OCI-LY7 (cell line): ENCODE measurements around the gene GADD45A. TPM values are rescaled to one million over a fixed set of nuclear protein-coding genes. Genes with fewer than 3 reads are reported as not detected.

Experiments used
- BruUV-seq: library from RNA; stranded (reverse); fragments of 400-500 nt; replicated peaks from 2 replicates; lab custom pipeline; 2021; lab: Mats Ljungman, UMichigan
- CTCF ChIA-PET: fragments of 300-600 bp; sonication (Branson Sonifier 250); formaldehyde crosslinking; loops from one replicate; lab custom pipeline; 2022; ENCODE audit warnings: antibody characterized with exemption; ENCODE audit not compliant: unreplicated experiment; lab: Charles Lee
- POLR2A ChIA-PET: fragments of 300-600 bp; sonication (Branson Sonifier 250); formaldehyde crosslinking; loops from one replicate; lab custom pipeline; 2022; ENCODE audit warnings: antibody characterized with exemption; lab: Charles Lee
- DNase-seq: peaks from one replicate; pipeline ENCODE4 v3.0.0-alpha.2; 2015; ENCODE audit warnings: low spot score
- H2AFZ ChIP-seq: fragments of 200-600 bp; sonication (generic), shearing (Covaris generic); 2 replicates; pipeline ENCODE4 v1.6.1; 2014; ENCODE audit warnings: mild to moderate bottlenecking, antibody characterized with exemption, low read length, moderate library complexity
- H3K27ac ChIP-seq: fragments of 200-600 bp; sonication (generic); 2 replicates; pipeline ENCODE4 v1.5.1; 2014; ENCODE audit warnings: mixed run types, low read depth, mild to moderate bottlenecking, moderate library complexity, low read length, inconsistent platforms; ENCODE audit not compliant: poor library complexity, severe bottlenecking
- H3K36me3 ChIP-seq: fragments of 200-600 bp; sonication (generic); 2 replicates; pipeline ENCODE4 v1.6.1; 2014; ENCODE audit warnings: mild to moderate bottlenecking, antibody characterized with exemption, low read length, moderate library complexity, mixed read lengths; ENCODE audit not compliant: insufficient read depth
- H3K4me1 ChIP-seq: fragments of 200-600 bp; sonication (generic); 2 replicates; pipeline ENCODE4 v1.5.1; 2014; ENCODE audit warnings: mild to moderate bottlenecking, low read length; ENCODE audit not compliant: insufficient read depth, poor library complexity, severe bottlenecking
- H3K4me2 ChIP-seq: fragments of 200-600 bp; sonication (generic); 2 replicates; pipeline ENCODE4 v1.6.1; 2014; ENCODE audit warnings: mild to moderate bottlenecking, low read length
- H3K4me3 ChIP-seq: fragments of 200-600 bp; sonication (generic); 2 replicates; pipeline ENCODE4 v1.5.1; 2014; ENCODE audit warnings: mild to moderate bottlenecking, low read depth, low read length; ENCODE audit not compliant: poor library complexity, severe bottlenecking
- H3K79me2 ChIP-seq: fragments of 200-600 bp; sonication (generic); 2 replicates; pipeline ENCODE4 v1.6.1; 2016; ENCODE audit warnings: low read depth, mild to moderate bottlenecking, low read length, moderate library complexity, mixed read lengths; ENCODE audit not compliant: insufficient read depth
- H3K9me2 ChIP-seq: fragments of 200-600 bp; sonication (generic); 2 replicates; pipeline ENCODE4 v1.6.1; 2016; ENCODE audit warnings: mild to moderate bottlenecking, low read length, mixed read lengths; ENCODE audit not compliant: insufficient read depth
- H3K9me3 ChIP-seq: fragments of 200-600 bp; sonication (generic); 2 replicates; pipeline ENCODE4 v1.6.1; 2014; ENCODE audit warnings: mild to moderate bottlenecking, mixed run types, low read length, mixed read lengths
- H4K20me1 ChIP-seq: fragments of 200-600 bp; sonication (generic); 2 replicates; pipeline ENCODE4 v1.6.1; 2014; ENCODE audit warnings: mild to moderate bottlenecking, antibody characterized with exemption, low read length, moderate library complexity, mixed read lengths; ENCODE audit not compliant: insufficient read depth
- EZH2phosphoT487 ChIP-seq: fragments of 200-600 bp; sonication (generic); IDR thresholded peaks from 2 replicates; pipeline ENCODE4 v1.6.1; 2018; ENCODE audit warnings: low read depth, borderline replicate concordance, mild to moderate bottlenecking, mixed run types, antibody characterized with exemption, low read length, moderate library complexity, mixed read lengths
- intact Hi-C: fragments of 100-400 bp; cut with micrococcal nuclease; formaldehyde crosslinking; loops from one replicate; pipeline ENCODE4 v1.10.0; 2022; ENCODE audit not compliant: unreplicated experiment
- total RNA-seq, 2 experiments: library from RNA; depleted of rRNA in 1 of 2; stranded (reverse); fragments of >200 nt in 1 of 2; shearing (Covaris generic) in 1 of 2; gene quantifications; 2 replicates each; pipeline ENCODE4 v1.2.3, GENCODE V29; 2014 to 2022
- TF ChIP-seq, protein P1 (sequence below): fragments of 200-600 bp; sonication (generic); conservative IDR thresholded peaks from 2 replicates; pipeline ENCODE4 v1.5.1; 2014; ENCODE audit warnings: mild to moderate bottlenecking, antibody characterized with exemption, low read length, moderate library complexity, mixed read lengths

GADD45A gene
- total RNA-seq, 2 experiments from 2014 or later: 46.8 to 48.6 TPM

DNA sequence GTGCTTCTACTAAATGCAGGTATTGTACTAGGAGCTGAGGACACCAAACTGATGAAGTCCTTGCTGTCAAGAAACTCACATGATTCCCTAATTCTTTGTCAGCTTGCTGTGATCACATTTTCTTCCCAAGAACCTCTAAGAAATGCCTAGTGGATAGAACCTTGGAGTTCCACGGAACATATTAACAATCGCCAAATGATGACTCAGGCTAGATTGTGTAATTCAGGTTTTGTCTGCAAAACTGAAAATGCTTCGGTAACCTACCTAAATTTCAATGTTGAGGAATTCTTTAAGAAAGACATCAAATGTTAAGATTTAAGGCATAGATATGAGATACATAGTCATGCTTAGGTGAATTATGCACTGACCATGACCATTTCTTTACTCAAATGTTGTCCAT lies 1.7 kb upstream of the GADD45A start:
- no TSS peak for BruUV-seq
- ChIA-PET POLR2A (interaction anchor here (0.6 to 7.7 kb wide), 9 partner anchors 8 to 314 kb away, joined by 3 to 123 read pairs (median 18); no protein-coding TSS in a partner anchor), CTCF (interaction anchor here (0.6 to 1.9 kb wide), 3 partner anchors 9 to 82 kb away, joined by 3 to 10 read pairs (median 3); no protein-coding TSS in a partner anchor)
- Histone ChIP-seq H3K27ac (no peak overlapping the region), H3K4me2 (no peak overlapping the region), H2AFZ (peak overlapping the region; percentile 65; the same call in 1 of the 2 replicates), H4K20me1 (peaks cover 19% of the 10 kb centered on the region), H3K4me3 (no peak overlapping the region), H3K4me1 (peaks cover 31% of the 10 kb centered on the region), H3K36me3 (peaks cover 30% of the 10 kb centered on the region), H3K79me2 (peaks cover 31% of the 10 kb centered on the region), H3K9me2 (no peaks in the 10 kb centered on the region), H3K9me3 (no peaks in the 10 kb centered on the region)
- intact Hi-C loops: loop anchor here (10.0 kb wide), 2 partner anchors 481 to 759 kb away; partner anchors contain the start of genes DNAI4 and MIER1
- TF ChIP-seq, protein P1, sequence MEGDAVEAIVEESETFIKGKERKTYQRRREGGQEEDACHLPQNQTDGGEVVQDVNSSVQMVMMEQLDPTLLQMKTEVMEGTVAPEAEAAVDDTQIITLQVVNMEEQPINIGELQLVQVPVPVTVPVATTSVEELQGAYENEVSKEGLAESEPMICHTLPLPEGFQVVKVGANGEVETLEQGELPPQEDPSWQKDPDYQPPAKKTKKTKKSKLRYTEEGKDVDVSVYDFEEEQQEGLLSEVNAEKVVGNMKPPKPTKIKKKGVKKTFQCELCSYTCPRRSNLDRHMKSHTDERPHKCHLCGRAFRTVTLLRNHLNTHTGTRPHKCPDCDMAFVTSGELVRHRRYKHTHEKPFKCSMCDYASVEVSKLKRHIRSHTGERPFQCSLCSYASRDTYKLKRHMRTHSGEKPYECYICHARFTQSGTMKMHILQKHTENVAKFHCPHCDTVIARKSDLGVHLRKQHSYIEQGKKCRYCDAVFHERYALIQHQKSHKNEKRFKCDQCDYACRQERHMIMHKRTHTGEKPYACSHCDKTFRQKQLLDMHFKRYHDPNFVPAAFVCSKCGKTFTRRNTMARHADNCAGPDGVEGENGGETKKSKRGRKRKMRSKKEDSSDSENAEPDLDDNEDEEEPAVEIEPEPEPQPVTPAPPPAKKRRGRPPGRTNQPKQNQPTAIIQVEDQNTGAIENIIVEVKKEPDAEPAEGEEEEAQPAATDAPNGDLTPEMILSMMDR: no peak
- TF ChIP-seq EZH2phosphoT487: no peak
- no peak for DNase-seq

GRCh38 chr1:67683766-67684525 lies 1.1 kb upstream of the GADD45A start:
- ChIA-PET CTCF (interaction anchor here (0.6 to 1.9 kb wide), 5 partner anchors 8 to 252 kb away, joined by 3 to 10 read pairs (median 3); no protein-coding TSS in a partner anchor), POLR2A (interaction anchor here (0.9 to 7.7 kb wide), 16 partner anchors 9 to 257 kb away, joined by 3 to 123 read pairs (median 10); no protein-coding TSS in a partner anchor)
- peaks cover 38% of the 10 kb centered on the region for H3K4me1 ChIP-seq
- H2AFZ ChIP-seq: peak overlapping the region; percentile 65; the same call in 1 of the 2 replicates
- no TSS peak for BruUV-seq
- peak overlapping the region; percentile 43 for H3K4me3 ChIP-seq
- intact Hi-C loops: loop anchor here (10.0 kb wide), 2 partner anchors 481 to 759 kb away; partner anchors contain the start of genes DNAI4 and MIER1
- peaks cover 32% of the 10 kb centered on the region for H3K79me2 ChIP-seq
- H3K27ac ChIP-seq: peak overlapping the region; percentile 10
- no peak for DNase-seq
- no peaks in the 10 kb centered on the region for H3K9me3 ChIP-seq
- no peak for TF ChIP-seq EZH2phosphoT487
- TF ChIP-seq, protein P1: no peak
- no peaks in the 10 kb centered on the region for H3K9me2 ChIP-seq
- peak overlapping the region; percentile 67 for H3K4me2 ChIP-seq
- peaks cover 22% of the 10 kb centered on the region for H4K20me1 ChIP-seq
- peaks cover 37% of the 10 kb centered on the region for H3K36me3 ChIP-seq
